ENCODE results near the gene RNF151.

GRCh38 chr16:2015117-2015946, 48.7 kb downstream of the RNF151 start:
- TF ChIP-seq CTCF (IDR thresholded peaks at IDR 0.05) (no peak), POLR2A (IDR thresholded peaks at IDR 0.05) (no peak), POLR2AphosphoS5 (IDR thresholded peaks at IDR 0.05) (no peak), EP300 (IDR thresholded peaks at IDR 0.05) (no peak)

All from suprapubic skin (tissue), 4 donors.